Posterior vena cava (tissue), 2 donors: Measurements from ENCODE around the gene SLC4A7. TPM values are rescaled to one million over a fixed set of nuclear protein-coding genes. Genes with fewer than 3 reads are reported as not detected.
"Not testable (repeated sequence)": the region's sequence is repeated elsewhere in the genome, so short reads cannot be mapped to it uniquely, and the experiment has no call there.

Experiments used
- DNase-seq: peaks from one replicate; pipeline ENCODE4 v3.0.0-alpha.2; 2020; ENCODE audit warnings: low spot score
- intact Hi-C, 2 donors: fragments of 100-400 bp; cut with DNase I; formaldehyde crosslinking; loops; one replicate each; pipeline versions ENCODE4 v1.14.1 to v1.14.2; 2022 to 2023
- total RNA-seq, 2 donors: library from RNA; stranded (reverse); fragmentation: NEBNext Ultra II Directional; extraction: Animal tissue kit (Norgen Biotek cat#: 25700); gene quantifications; one replicate each; pipeline ENCODE4 v1.2.1, GENCODE V29; 2021
- donor health status: DM: yes; HTN: yes; CAD: no.
- donor health status: DM: yes; HTN: yes; CAD: no.

Gene SLC4A7
- total RNA-seq, 2 donors from 2014 or later = 30.9 to 50.2 TPM

DNA sequence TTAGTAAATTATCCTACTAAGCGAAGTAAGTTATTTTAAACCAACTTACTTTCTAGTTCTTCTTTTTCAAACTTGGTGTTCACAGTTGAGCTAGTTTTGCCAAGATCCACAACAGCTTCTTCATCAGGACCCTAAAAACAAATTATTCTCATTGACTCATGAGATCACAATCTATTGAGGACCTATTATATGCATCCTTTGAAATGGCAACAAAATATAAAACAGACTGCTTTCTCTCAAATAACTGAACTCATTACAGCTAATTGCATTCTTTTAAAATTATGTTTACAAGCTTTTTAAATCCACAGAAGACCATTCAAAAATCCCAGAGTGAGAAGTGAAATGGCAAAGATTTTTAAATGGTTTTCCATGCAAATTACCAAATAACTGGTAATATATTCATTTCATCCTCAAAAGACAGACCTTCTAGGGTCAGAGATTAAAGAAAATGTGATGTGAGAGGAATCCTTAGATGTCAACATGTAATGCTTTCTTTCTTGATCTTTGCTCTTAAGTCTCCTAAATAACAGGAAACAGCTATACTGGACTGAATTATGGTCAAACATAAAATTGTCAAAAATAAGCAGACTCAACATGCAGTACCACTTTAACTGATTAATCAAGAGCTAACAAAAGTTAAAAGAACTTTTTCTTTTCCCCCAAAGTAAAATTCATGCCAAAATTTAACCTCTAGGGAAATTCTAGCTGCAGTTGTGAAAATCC is 31.7 kb downstream of the SLC4A7 start:
- intact Hi-C loops = no loop called here
- no peak for DNase-seq

DNA sequence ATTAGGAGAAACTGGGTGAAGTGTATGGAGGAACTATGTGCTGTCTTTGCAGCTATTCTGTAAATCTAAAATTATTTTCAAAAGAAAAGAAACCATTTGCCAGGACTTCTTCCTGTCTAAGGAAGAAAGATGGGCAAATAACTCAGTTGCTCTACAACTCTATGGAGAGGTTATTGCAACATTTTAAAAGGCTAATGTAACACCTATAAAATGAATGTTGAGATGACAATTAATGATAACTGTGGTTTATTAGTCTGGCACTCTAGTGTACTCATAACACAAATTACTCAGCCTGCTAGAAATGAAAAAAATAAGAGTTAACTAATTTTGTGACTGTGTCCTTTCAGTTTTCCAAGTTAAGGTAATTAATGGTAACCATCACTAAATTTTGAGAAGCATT is 32.3 kb downstream of the SLC4A7 start:
- intact Hi-C loops = loop anchor here in 1 of 2 donors (2.0 kb wide), 1 partner anchor 29 kb away; no protein-coding TSS in a partner anchor
- no peak for DNase-seq

DNA sequence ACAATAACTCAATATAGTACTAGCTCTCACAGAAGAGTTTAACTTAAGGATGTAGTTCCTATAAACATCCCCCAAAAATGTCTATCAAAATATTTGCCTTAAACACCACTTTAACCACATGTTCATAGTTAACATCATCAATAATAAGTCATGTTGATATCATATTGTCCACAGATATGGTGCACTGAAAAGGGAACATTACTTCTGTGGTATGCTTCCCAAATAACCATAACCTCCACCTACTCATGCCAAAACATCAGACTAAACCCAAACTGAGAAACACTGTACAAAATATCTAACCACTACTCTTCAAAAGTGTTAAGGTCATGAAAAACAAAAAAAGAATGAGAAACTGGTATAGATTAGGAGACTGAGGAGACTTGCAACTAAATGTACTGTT is 32.9 kb downstream of the SLC4A7 start:
- intact Hi-C loops = loop anchor here in 1 of 2 donors (2.0 kb wide), 1 partner anchor 30 kb away; no protein-coding TSS in a partner anchor
- no peak for DNase-seq

DNA sequence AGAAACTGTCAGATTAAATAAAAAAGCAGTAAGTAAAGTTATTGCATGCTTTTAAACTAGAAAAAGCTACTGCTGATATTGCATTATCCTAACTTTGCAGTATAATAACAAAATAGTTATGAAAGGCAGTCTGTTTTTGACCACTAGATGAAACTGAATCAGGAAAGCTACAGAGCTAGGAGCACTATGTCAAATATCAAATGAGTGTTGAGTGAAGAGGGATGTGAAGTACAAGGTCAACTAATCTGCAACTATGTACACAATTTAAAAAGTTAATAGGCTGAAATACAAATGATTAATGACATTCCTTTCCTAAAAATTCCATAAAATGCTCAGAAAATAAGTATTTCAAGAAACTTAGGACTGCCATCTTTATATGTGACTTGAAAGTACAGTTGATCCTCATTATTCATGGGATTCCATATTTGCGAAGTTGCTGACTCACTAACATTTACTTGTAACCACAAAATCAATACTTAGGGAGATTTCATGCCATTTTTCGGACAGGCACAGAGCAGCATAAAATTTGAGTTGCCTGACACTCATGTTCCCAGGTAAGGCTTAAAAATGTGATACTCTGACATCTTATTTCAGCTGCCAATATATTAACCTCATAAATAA is 34.5 kb downstream of the SLC4A7 start:
- no peak for DNase-seq
- intact Hi-C loops = loop anchor here in 1 of 2 donors (2.0 kb wide), 1 partner anchor 31 kb away; no protein-coding TSS in a partner anchor

DNA sequence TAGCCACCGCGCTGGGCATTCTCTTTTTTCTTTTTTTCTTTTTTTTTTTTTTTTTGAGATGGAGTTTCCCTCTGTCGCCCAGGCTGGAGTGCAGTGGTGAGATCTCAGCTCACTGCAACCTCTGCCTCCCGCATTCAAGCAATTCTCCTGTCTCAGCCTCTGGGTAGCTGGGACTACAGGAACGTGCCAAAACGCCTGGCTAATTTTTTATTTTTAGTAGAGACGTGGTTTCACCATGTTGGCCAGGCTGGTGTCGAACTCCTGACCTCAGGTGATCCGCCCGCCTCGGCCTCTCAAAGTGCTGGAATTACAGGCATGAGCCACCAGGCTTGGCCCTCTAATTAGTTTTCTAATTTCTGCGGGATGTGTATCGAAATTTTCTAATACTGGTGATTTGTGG is 41.2 kb downstream of the SLC4A7 start:
- intact Hi-C loops = not testable (repeated sequence)

GRCh38 chr3:27438352-27438751 is 45.8 kb downstream of the SLC4A7 start:
- DNase-seq, intact Hi-C loops: not testable (repeated sequence)

More for the DNA sequence above, 41.2 kb downstream of the SLC4A7 start:
- not testable (repeated sequence) for DNase-seq

GRCh38 chr3:27431116-27431515 is 53.1 kb downstream of the SLC4A7 start:
- DNase-seq = no peak
- intact Hi-C loops = no loop called here

GRCh38 chr3:27429909-27430308 is 54.3 kb downstream of the SLC4A7 start:
- DNase-seq = no peak
- intact Hi-C loops = no loop called here

DNA sequence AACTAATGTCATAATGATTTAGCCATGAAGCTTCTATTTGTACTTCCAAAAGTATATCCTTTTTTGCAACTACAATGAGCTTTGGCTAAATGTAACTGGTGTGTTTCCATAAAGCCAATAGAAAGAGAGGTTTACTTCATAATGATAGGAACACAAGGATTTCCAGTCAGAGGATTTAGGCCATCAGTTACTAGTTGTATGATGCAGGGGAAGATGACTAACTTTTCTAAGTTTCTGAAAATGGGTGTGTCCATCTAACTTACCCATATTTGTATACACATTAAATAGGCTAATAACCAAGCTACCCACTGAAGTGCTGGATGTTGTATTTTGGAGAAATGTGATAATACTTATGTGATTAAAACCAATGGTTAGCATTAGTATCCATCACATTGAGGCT is 55.7 kb downstream of the SLC4A7 start:
- intact Hi-C loops = no loop called here
- DNase-seq = no peak

- no peak for DNase-seq
- intact Hi-C loops = no loop called here
These were observed 57.3 kb downstream of the SLC4A7 start for GRCh38 chr3:27426926-27427325.

GRCh38 chr3:27425896-27426565 is 58.2 kb downstream of the SLC4A7 start:
- intact Hi-C loops = no loop called here
- no peak for DNase-seq

DNA sequence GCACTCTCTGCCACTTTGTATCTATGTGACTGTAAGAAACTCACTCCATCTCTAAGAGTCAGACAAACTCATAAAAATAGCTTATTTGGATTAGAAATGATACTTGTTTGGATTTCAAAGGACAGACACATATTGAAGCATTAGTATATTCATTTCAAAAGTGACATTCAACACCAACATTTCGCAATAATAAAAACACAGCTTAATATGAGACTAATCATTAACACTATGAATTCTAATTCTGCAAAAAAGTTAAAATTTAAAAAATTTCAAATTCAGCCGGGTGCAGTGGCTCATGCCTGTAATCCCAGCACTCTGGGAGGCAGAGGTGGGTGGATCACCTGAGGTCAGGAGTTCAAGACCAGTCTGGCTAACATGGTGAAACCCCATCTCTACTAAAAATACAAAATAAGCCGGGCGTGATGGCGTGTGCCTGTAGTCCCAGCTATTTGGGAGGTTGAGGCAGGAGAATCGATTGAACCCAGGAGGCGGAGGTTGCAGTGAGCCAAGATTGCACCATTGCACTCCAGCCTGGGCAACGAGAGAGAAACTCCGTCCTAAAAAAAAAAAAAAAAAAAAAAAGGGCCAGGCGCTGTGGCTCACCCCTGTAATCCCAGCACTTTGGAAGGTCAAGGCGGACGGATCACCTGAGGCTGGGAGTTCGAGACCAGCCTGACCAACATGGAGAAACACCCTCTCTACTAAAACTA is 59.2 kb downstream of the SLC4A7 start:
- intact Hi-C loops, DNase-seq: not testable (repeated sequence)

- intact Hi-C loops = no loop called here
- DNase-seq = no peak
These were observed 60.7 kb downstream of the SLC4A7 start for GRCh38 chr3:27423463-27423862.

DNA sequence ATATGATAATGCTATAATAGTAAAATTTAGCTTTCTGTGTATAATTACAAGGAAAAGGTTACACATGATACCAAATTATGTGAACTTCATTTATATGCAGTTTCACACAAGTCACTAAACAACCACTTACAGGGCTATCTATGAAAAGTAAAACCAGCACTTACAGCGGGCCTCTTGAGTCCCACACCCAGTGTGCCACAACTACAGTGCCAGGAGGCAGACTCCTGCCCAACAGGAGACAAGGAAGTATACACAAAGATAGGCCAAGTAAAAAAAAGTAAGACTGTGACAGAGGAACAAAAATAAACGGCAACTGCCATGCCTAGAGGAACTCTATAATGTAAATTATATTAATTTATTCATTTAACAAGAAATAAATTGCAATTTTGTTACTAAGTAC is 61.6 kb downstream of the SLC4A7 start:
- intact Hi-C loops = no loop called here
- no peak for DNase-seq

DNA sequence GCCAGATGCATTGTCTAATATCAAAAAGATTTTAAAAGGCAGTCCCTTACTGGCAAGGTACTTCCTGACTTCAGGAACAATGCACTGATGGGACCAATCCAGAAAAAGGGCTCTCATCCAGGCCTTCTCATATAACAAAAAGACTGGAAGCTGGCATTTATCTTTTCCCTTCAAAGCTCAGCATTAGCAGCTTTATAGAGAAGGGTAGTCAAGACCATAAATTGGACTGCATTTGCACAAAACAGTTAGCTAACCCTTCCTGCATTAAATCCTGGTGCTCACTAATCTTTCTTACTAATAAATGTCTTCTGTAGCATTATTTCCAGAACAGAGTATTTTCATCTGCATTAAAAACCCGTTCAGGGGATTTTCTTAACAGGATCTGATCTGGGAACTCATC is 69.0 kb downstream of the SLC4A7 start:
- DNase-seq = no peak

GRCh38 chr3:27392950-27393679 is 91.1 kb downstream of the SLC4A7 start:
- intact Hi-C loops = no loop called here
- DNase-seq = no peak

More for the DNA sequence above, 69.0 kb downstream of the SLC4A7 start:
- intact Hi-C loops = no loop called here

GRCh38 chr3:27392414-27392813 is 91.8 kb downstream of the SLC4A7 start:
- DNase-seq, intact Hi-C loops: not testable (repeated sequence)

- intact Hi-C loops = no loop called here
- no peak for DNase-seq
These were observed 92.4 kb downstream of the SLC4A7 start for GRCh38 chr3:27391796-27392195.

GRCh38 chr3:27387625-27388024 is 96.6 kb downstream of the SLC4A7 start:
- intact Hi-C loops = no loop called here
- no peak for DNase-seq
